Skin of body (tissue), 2 donors: ENCODE measurements around the gene PHIP. TPM values are rescaled to one million over a fixed set of nuclear protein-coding genes. Genes with fewer than 3 reads are reported as not detected.
"Not testable (repeated sequence)": the region's sequence is repeated elsewhere in the genome, so short reads cannot be mapped to it uniquely, and the experiment has no call there.

ENCODE experiments used
- DNase-seq: peaks from one replicate; lab custom pipeline; 2025; lab: John Stamatoyannopoulos, UW
- total RNA-seq: library from RNA; depleted of rRNA; stranded (reverse); fragments of >200 nt; gene quantifications from one replicate; pipeline ENCODE4 v1.2.3, GENCODE V29; 2014

PHIP gene
- 51.5 TPM for total RNA-seq

DNA sequence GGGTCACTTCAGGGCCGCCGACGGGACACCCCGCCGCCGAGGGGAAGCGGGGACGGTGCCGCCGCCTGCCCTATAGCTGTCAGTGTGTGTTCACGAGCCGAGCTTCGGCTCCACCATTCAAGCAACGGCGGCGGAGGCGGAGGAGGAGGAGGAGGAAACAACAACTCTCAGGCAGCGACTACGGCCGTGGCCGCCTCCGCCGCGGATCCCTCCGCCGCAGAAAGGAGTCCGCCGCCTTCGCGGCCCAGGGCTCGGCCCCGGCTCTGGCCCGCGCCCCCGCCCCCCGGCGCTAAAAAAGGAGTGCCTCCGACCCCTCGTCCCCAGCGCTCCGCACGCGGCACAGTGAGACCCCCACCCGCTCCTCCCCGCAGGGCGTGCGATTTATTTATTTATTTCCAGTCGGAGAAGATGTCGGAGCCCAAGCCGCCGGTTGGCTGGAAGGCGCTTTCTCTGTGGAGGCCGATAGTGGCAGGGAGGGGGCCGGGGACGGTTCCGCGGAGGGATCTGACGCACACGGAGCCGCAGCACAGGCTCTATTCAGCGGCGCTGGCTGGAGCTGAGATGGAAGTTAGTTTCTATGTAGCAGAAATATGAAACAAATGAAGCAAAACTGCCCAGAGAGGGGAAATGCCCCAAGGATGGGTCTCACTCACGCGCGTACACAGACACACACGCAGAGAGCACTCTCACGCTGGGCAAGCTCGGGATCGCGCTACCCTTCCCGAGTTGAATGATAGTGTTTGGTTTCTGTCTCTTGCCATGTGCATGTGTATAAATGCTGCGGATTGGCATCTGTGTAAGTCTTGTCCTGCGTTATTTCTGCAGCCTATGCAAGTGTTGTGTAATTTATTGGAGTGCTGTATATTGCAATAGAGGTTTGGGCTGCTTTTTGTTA lies at the start of gene PHIP:
PHIP (minus strand) TSS at position 180 of the 895 bp plus-strand sequence. CDS start 186 bp downstream, outside the sequence.
- DNase-seq = peak; percentile 97

DNA sequence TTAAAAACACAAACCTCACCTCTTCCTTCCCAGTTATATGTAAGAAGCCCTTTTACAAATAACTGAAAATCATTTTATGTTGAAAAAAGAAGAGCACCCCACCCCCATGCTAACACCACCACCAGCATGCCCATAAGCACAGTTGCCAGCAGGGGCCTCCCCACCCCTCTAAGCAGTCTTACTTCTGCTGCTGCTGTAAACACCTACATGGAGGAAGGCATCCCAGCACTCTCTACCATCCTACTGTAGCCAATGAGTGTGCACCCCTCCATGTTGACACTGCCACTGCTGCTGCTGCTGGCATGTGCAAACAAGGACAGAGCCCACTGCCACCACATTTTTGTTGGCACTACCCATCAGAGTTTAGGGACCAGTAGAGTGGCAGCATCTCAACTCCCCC lies 49.6 kb upstream of the PHIP start:
- DNase-seq = no peak

DNA sequence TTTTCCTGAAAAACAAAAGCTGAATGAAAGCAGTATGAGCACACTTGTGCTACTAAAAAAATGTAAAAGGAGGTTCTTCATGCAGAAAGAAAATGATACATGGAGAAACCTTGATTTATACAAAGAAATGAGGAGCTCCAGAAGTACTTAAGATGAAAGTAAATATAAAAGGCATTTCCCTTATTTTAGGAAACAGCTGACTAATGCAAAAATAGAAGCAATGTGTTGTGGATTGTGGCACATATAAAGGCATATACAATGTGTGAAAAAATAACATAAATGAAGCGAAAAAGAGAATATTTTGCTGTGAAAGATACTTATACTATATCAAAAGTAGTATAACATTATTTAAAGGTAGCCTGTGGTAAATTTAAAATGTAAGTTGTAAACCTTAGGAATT lies 41.2 kb upstream of the PHIP start:
- DNase-seq = no peak

DNA sequence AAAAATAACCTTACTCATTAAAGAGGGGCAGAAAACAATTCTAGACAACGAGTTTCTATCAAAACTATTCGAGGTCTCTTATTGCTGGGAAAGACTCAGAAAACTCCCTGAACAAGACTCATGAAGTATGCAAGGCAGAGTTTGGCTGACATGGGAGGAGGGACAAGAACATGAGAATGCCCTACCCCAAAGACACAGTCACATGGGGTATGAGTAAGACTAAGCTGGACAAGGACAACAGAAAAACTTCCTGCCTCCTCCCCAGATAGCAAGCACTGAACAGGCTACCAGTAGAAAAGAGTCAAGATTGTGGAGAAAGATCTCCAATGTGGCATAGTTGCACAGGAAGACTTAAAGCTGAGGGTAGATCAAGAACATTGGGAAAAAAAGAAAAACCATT lies 39.7 kb upstream of the PHIP start:
- DNase-seq = no peak

DNA sequence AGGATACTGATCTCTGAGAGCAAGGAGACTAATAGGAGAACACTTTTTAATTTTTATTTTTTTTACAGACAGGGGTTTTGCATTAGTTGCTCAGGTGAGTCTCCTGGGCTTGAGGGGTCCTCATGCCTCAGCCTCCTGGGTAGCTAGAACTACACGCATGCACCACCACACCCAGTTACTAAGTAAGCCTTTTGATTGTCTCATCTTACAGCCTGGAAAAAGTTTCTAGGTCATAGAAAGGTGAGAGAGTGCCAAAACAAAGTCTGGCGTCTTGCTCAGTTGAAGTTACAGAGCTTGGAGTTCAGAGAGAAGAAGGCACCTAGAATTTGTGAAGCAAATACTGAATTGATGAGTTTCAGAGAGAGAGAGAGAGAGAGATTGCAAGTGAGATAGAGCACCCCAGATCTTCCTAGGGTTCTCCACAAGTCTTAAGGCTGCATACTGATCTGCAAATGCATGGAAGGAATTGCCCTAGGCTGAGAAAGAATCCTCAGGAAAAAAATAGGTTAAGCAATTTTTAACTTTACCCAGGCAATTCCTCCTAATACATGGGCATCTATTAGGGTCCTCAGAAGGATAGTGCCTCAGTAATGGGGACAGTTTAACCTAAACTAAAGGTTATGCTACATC lies 37.6 kb upstream of the PHIP start:
- no peak for DNase-seq

DNA sequence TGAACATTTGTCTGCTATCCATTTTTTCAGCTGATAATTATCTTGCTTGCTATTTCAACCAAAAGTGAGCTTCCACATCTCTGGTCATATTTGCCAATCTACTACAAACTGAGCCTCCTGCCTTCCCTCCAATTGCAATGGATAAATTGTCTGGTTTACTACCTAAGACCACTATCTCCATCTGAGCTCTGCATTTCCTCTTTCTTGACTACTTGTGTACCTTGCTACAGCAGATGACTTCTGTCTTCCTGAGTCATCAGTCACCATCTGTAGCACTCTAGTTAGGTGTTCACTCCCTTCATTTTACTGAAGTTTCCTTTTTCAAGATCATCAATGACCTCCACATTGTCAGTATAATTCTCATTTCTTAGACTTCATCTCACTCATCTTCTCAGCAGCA lies 33.5 kb upstream of the PHIP start:
- DNase-seq = no peak

DNA sequence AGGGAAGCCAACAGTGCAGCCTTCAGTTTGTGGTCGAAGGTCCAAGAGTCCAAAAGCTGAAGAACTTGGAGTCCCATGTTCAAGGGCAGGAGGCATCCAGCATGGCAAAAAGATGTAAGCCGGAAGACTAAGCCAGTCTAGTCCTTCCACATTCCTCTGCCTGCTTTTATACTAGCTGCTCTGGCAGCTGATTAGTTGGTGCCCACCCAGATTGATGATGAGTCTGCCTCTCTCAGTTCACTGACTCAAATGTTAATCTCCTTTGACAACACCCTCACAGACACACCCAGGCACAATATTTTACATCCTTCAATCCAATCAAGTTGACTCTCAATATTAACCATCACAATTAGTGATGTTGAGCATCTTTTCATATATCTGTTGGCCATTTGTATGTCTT lies 23.1 kb upstream of the PHIP start:
- no peak for DNase-seq

DNA sequence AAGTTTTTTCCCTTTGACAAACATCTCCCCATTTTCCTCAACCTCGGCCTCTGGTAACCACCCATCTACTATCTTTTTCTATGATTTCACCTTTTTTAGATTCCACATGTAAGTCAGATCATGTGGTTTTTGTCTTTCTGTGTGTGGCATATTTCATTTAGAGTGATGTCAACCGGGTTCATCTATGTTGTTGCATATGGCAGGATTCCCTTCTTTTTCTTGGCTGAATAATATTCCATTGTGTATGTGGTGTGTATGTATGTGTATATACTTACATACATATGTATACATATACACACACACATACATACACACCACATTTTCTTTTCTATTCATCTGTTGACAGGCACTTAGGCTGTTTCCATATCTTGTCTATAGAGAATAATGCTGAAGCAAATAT lies 22.2 kb upstream of the PHIP start:
- no peak for DNase-seq

DNA sequence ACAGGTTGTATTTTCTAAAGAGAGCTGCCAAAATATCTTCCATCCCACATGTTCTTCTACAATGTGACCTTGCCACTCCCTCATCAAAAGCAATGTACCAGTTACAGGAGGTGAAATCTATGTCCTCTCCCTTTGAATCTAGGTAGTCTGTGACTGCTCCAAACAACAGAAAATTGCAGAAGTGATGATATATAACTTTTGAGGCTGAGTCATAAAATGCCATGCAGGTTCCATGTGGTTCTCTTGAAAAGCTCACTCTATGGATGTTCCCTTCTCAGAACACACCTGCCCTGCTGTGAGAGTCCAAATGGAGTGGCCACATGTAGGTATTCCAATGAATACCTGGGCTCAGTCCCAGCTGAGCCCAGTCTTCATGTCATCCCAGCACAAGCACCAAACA lies 16.9 kb upstream of the PHIP start:
- no peak for DNase-seq

DNA sequence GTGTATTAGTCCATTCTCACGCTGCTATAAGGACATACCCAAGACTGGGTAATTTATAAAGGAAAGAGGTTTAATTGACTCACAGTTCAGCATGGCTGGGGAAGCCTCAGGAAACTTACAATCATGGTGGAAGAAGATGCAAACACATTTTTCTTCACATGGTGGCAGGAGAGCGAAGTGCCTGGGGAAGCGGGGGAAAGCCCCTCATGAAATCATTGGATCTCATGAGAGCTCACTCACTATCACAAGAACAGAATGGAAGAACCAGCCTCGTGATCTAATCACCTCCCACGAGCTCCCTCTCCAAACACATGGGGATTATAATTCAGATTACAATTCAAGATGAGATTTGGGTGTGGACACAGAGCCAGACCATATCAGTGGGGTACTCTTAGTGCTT lies 13.7 kb upstream of the PHIP start:
- not testable (repeated sequence) for DNase-seq

DNA sequence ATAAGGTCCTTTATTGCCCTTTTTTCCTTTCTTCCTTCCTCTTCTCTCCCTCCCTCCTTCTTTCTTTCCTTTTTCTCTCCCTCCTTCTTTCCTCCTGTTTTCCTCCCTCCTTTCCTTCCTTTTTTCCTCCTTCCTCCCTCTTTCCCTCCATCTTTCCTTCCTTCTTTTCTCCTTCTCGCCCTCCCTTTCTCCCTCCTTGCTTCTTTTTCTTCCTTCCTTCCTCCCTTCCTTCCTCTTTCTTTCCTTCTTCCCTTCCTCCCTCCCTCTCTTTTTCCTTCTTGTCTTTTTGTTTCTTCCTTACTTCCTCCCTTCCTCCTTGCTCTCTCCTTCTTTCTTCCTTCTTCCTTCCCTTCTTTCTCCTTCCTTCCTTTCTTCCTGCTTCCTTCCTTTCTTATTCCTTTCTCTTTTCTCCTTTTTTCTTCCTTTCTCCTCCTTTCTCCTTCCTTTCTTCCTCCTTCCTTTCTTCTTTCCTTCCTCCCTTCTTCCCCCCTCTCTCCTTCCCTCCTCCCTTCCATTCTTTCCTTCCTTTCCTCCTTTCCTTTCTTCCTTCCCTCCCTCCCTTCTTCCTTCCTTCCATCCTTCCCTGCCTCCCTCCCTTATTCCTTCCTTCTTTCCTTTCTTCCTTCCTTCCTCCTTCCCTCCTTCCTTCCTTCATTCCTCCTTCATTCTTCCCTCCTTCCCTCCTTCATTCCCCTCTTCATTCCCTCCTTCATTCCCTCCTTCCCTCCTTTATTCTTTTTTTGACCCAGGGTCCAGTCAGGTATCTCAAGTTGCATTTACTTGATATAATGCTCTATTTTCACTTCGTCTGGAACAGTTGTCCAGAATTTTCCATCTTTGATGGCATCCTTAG lies 11.7 kb upstream of the PHIP start:
- DNase-seq = no peak

DNA sequence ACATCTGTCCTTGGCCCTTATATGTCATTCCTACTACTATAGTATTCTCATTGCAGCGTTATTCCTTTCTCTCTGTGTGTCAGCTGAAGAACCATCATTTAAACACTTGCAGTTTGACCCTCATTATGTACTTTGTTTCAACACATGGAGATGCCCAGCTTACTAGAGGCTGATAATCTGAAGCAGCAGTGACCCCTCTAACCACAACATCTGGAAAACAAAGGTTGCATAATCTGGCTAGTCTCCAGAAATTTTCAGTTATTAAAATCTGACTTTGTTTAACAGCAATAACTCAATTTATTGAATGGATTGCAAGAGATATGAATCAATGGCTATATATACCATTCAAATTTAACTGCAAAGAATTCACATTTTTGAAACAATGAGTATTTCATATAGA lies 6.6 kb upstream of the PHIP start:
- peak; percentile 10 for DNase-seq

DNA sequence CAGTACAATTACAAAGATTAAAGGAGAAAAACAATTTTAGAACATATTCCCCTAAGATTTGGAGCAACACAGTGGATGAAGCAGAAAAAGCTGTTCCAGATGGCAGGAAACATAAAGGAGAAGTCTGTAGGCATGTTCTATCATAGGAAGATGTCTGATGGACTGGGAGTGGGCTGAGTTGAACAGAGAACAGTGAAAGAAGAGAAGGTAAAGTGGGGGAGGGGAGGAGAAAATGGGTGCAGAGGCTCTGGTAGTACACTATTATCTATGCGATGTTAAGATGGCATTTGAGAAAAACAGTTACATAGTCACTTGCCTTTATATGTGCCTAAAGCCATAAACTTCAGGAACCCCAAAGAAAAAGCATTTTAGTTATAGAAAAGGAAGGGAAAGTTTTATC lies 4.2 kb upstream of the PHIP start:
- DNase-seq = no peak

DNA sequence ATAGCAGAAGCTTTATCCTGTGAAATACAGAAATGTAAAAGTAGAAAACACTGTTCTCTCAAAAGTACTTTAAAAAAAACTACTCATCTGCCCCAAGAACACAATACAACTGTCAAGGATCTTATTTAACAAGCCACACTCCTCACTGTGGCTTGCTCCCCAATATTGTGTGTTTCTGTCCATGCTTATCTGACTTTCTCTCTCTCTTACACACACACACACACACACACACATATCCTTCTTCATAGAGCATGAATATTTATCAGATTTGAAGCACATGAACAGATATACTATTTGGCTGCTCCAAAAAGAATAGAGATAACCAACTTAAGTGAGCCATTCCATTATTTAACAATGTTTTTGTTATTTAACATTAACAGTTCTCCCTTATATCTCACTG lies 3.6 kb upstream of the PHIP start:
- DNase-seq = no peak

DNA sequence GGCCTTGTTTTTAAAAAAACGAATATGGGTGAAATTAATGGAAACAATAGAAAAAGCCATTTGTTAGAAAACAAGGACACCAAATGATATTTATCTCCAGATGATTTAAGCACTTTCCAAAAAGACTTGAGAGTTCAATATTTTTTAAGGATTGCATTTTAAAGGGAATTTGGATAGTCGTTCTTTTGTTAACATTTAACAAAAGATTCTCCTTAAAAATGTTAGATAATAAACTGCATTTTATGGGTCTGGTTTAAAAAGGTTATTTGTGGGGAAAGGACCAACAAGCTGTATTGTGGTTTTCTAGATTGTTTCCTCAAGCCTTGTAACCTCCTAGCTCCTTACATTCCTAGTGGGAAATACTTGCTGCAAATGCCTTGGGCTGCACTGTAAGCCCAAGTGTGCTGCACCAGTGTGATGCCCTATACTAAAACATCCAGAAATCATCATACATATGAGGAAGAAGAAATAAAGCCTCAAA lies 1.5 kb upstream of the PHIP start:
- no peak for DNase-seq

DNA sequence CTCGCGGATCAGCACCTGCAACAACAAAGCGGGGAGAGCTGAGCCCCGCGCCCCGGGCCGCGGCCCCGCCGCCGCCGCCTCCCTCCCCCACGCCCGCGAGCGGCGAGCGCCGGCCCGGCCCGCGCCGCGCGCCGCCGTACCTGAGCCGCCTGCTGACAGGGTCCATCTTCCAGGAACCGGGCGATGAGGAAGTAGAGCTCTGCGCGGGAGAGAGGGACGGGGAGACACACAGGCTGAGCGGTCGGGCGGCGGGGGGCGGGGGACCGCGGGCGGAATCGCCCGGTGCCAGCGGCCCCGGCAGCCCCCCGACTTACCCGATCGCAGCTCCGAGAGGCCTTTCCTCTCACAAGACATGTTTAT lies 359 bp downstream of the PHIP start:
- DNase-seq = no peak

DNA sequence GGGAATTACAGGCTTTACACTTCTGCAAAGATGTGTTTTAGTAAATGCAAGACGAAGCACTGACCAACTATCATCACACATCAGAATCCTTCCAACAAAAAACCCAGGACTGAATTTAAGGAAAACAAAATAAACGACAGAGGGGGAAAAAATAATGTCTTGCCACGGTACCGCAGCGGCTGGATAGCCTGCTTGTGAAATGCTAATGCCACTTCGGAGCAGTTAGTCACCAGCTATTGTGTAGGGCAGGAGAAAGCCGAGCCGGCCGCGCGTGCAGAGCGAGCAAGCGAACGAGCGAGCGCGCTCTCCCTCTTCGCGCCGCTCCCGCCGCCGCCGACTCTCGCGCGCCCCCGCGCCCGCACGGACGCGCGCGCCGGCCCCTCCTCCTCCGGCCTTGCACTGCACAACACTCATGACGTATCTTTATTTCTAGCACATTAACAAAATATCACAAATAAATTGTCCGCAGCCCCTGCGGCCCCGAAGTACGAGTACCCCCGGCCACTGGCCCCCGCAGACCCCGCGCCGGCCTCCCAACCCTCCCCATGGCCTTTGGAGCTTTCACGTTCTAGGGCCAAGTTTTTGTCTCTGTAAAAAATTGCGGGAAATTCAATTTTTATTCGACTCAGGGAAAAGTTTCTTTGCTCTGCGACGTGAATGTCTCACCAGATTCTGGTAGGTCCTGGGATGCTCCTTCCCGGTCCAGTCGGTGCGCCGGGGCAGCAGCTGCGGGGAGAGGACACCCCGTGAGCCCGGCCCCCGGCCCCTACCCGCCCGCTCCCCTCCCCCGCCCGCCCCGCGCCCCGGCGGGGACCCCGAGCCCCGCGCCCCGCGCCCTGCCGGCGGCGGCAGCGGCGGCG lies 1.0 kb downstream of the PHIP start:
- DNase-seq = peak; percentile 84

DNA sequence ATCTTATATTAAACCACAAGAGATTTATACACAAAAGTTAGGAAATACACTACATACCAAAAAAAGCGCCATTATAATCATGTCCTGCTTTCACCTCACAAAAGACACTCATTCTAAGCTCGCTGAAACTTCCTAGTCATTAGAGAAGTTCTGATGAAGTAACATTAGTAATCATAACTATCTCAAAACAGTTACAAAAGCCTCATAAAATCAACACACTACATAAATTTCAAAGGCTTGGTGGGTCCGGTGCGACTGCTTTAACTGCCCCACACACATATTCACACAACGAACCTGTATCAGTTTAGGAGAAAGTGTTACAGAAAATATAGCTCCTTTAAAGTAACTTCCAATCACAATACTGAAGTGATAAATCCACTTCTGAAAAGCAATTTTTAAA lies 1.9 kb downstream of the PHIP start:
- DNase-seq = no peak

DNA sequence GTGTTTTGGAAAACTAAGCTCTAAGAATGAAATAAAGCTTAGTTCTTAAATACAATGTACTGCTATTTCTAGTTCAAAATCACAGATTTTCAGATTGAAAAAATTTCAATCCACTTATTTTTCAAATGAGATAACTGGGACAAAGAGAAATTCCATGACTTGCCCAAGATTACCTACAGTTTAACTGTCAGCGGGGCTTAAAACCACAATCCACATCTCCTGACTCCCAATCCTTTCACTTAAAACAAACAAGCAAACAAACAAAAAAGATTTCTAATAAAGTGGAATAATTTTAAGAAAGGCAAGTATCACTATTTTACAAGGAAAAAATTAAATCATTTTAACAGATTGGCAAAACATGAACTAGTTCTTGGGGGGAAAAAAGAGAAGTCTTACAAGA lies 4.2 kb downstream of the PHIP start:
- no peak for DNase-seq

DNA sequence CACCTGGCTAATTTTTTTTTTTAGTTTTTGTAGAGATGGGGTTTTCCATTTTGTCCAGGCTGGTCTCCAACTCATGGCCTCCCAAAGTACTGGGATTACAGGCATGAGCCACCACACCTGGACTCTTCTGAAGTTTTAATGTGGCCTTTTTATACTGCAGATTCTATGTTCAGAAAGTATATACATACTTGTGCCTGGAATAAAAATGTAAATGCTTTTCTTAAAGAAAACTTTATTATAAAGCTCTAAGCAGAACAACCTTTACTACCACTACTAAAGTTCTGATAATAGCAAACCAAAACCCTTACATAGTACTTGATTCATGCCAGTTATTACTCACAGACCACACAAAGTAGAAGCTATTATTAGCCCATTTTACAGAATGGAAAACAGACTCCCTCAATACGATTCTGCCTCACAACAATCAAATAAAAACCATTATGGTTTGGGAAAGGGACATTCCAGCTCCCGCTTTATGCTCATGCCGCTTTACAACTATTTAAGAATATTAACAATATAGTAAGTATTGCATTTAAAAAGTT lies 5.3 kb downstream of the PHIP start:
- no peak for DNase-seq

DNA sequence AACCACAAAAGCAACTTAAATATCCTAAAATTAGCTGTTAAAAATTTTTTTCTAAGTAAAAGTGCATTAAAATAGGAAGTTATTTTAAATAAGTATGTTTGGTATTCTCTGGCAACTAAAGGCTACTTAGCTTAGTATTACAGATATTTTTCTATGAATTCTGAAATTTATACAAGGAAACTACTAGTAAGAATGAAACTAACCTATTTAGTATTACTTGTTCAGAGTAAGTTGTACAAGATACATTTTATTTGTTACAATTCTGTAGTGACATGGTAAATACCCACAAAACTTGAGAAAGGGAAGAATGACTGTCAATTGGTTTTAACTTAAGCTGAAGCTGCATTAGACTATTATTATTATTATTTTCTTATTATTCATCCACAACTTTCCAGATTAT lies 6.5 kb downstream of the PHIP start:
- no peak for DNase-seq
